HCT116 (cell line): ENCODE results near the gene ABCA3. TPM values are rescaled to one million over a fixed set of nuclear protein-coding genes. Genes with fewer than 3 reads are reported as not detected.

Source experiments
- ATAC-seq: fragments of 200-7000 bp; cut with Tn5 transposase; 2 replicates; pipeline ENCODE4 v1.9.1; 2020; ENCODE audit warnings: mild to moderate bottlenecking, moderate library complexity
- BruUV-seq: library from RNA; stranded (reverse); fragments of 400-500 nt; replicated peaks from 2 replicates; lab custom pipeline; 2021; lab: Mats Ljungman, UMichigan
- CTCF ChIA-PET: fragments of 300-600 bp; sonication (Branson Sonifier 250); formaldehyde crosslinking; loops from one replicate; lab custom pipeline; 2021; ENCODE audit warnings: antibody characterized with exemption; lab: Charles Lee
- POLR2A ChIA-PET: fragments of 300-600, 350-600 bp; sonication (Branson Sonifier 250); formaldehyde crosslinking; loops from one replicate; lab custom pipeline; 2021; ENCODE audit warnings: antibody characterized with exemption; lab: Charles Lee
- RAD21 ChIA-PET, 2 experiments: fragments of 300-600 bp; sonication (Branson Sonifier 250); formaldehyde crosslinking; loops; one replicate each; lab custom pipeline; 2023; ENCODE audit warnings: low total read pairs in 2 of 2; ENCODE audit not compliant: uncharacterized antibody in 2 of 2, unreplicated experiment in 2 of 2, low non-redundant PET in 1 of 2; lab: Charles Lee
- DNase-seq: peaks from one replicate; pipeline ENCODE4 v3.0.0-alpha.2; 2010; ENCODE audit warnings: low read depth, low spot score
- H2AFZ ChIP-seq: fragments of 200-600 bp; shearing (Covaris generic), sonication (generic); 2 replicates; pipeline ENCODE4 v1.6.1; 2017; ENCODE audit warnings: low read depth, mixed run types, mixed read lengths, antibody characterized with exemption, low read length; ENCODE audit not compliant: poor library complexity, severe bottlenecking
- H3K27ac ChIP-seq: 2 replicates; pipeline ENCODE4 v1.5.1; 2012; ENCODE audit warnings: low read depth, low read length
- H3K27me3 ChIP-seq: fragments of 200-600 bp; sonication (generic); 2 replicates; pipeline ENCODE4 v1.6.1; 2016; ENCODE audit warnings: mixed run types, low read length, mixed read lengths; ENCODE audit not compliant: insufficient read depth
- H3K36me3 ChIP-seq, 2 experiments: fragments of 200-500 bp in 1 of 2; fragments of 200-600 bp in 1 of 2; sonication (Bioruptor generic) in 1 of 2; sonication (generic) in 1 of 2; 2 replicates each; pipeline versions ENCODE4 v1.5.1 to v1.6.1; 2014 to 2016; ENCODE audit warnings: low read length in 2 of 2, inconsistent platforms in 1 of 2, mixed read lengths in 1 of 2, mixed run types in 1 of 2; ENCODE audit not compliant: insufficient read depth in 2 of 2, control insufficient read depth in 1 of 2
- H3K4me1 ChIP-seq, 2 experiments: fragments of 200-600 bp in 1 of 2; sonication (generic) in 1 of 2; 2 replicates each; pipeline versions ENCODE4 v1.5.1 to v1.6.1; 2012 to 2017; ENCODE audit warnings: low read length in 2 of 2, inconsistent platforms in 1 of 2, mild to moderate bottlenecking in 1 of 2, mixed read lengths in 1 of 2, mixed run types in 1 of 2, moderate library complexity in 1 of 2; ENCODE audit not compliant: insufficient read depth in 2 of 2, control insufficient read depth in 1 of 2
- H3K4me2 ChIP-seq: fragments of 200-600 bp; sonication (generic); 2 replicates; pipeline ENCODE4 v1.6.1; 2017; ENCODE audit warnings: mixed run types, low read length, mixed read lengths
- H3K4me3 ChIP-seq, 2 experiments: fragments of 200-600 bp in 1 of 2; sonication (generic) in 1 of 2; replicated peaks in 1 of 2; 2 replicates each; pipeline ENCODE4 v1.5.1; 2011 to 2016; ENCODE audit warnings: low read length in 2 of 2, control low read depth in 1 of 2, low read depth in 1 of 2, mild to moderate bottlenecking in 1 of 2, mixed read lengths in 1 of 2, mixed run types in 1 of 2
- H3K79me2 ChIP-seq: fragments of 200-600 bp; sonication (generic); 2 replicates; pipeline ENCODE4 v1.6.1; 2017; ENCODE audit warnings: mild to moderate bottlenecking, mixed run types, low read length, moderate library complexity, mixed read lengths; ENCODE audit not compliant: insufficient read depth
- H3K9ac ChIP-seq: fragments of 200-600 bp; sonication (generic); 2 replicates; pipeline ENCODE4 v1.6.1; 2016; ENCODE audit warnings: low read length, mixed read lengths
- H3K9me2 ChIP-seq: fragments of 200-600 bp; sonication (generic), shearing (Covaris generic); 2 replicates; pipeline ENCODE4 v1.6.1; 2017; ENCODE audit warnings: mixed run types, mild to moderate bottlenecking, moderate library complexity; ENCODE audit not compliant: insufficient read depth
- H3K9me3 ChIP-seq, 2 experiments: fragments of 200-500 bp in 1 of 2; fragments of 200-600 bp in 1 of 2; sonication (Bioruptor generic) in 1 of 2; sonication (generic) in 1 of 2; 2 replicates each; pipeline ENCODE4 v1.6.1; 2014 to 2017; ENCODE audit warnings: low read length in 2 of 2, mixed read lengths in 2 of 2, inconsistent platforms in 1 of 2, low read depth in 1 of 2, mild to moderate bottlenecking in 1 of 2, mixed run types in 1 of 2, moderate library complexity in 1 of 2; ENCODE audit not compliant: control insufficient read depth in 1 of 2, insufficient read depth in 1 of 2
- H4K20me1 ChIP-seq: fragments of 200-600 bp; sonication (generic), shearing (Covaris generic); 2 replicates; pipeline ENCODE4 v1.6.1; 2017; ENCODE audit warnings: mixed run types, mild to moderate bottlenecking, moderate library complexity; ENCODE audit not compliant: insufficient read depth
- CEBPB ChIP-seq: IDR thresholded peaks from 2 replicates; pipeline ENCODE4 v1.6.1; 2012; ENCODE audit warnings: low read depth
- ELF1 ChIP-seq: IDR thresholded peaks from 2 replicates; pipeline ENCODE4 v1.6.1; 2012; ENCODE audit warnings: low read depth, borderline replicate concordance
- EZH2 ChIP-seq: fragments of 200-600 bp; sonication (generic); IDR thresholded peaks from 2 replicates; pipeline ENCODE4 v1.6.1; 2017; ENCODE audit warnings: antibody characterized with exemption, mixed run types
- EZH2phosphoT487 ChIP-seq: fragments of 200-600 bp; IDR thresholded peaks from 2 replicates; pipeline ENCODE4 v1.6.1; 2018; ENCODE audit warnings: antibody characterized with exemption, borderline replicate concordance
- JUND ChIP-seq: IDR thresholded peaks from 2 replicates; pipeline ENCODE4 v1.6.1; 2012
- POLR2A ChIP-seq: IDR thresholded peaks from 2 replicates; pipeline ENCODE4 v1.7.0; 2011; ENCODE audit warnings: borderline replicate concordance; ENCODE audit not compliant: insufficient read depth, insufficient read length; ENCODE audit errors: extremely low read depth
- POLR2AphosphoS5 ChIP-seq: IDR thresholded peaks from 2 replicates; pipeline ENCODE4 v1.6.1; 2011; ENCODE audit warnings: mild to moderate bottlenecking, low read depth, low read length, moderate library complexity
- SIN3A ChIP-seq: IDR thresholded peaks from 2 replicates; pipeline ENCODE4 v1.6.1; 2012; ENCODE audit warnings: low read depth
- SP1 ChIP-seq: IDR thresholded peaks from 2 replicates; pipeline ENCODE4 v1.6.1; 2012; ENCODE audit warnings: low read depth
- SRF ChIP-seq: IDR thresholded peaks from 2 replicates; pipeline ENCODE4 v1.6.1; 2012; ENCODE audit warnings: low read depth
- ZFX ChIP-seq: fragments of 450-650 bp; IDR thresholded peaks from 2 replicates; pipeline ENCODE4 v1.6.1; 2017
- ZNF274 ChIP-seq: fragments of 200-500 bp; sonication (Bioruptor generic); IDR thresholded peaks from 2 replicates; pipeline ENCODE4 v1.6.1; 2014; ENCODE audit warnings: mild to moderate bottlenecking, low read depth, low read length, inconsistent platforms
- intact Hi-C: fragments of 100-400 bp; cut with micrococcal nuclease; formaldehyde crosslinking; loops from 2 replicates; pipeline ENCODE4 v1.10.0; 2022
- total RNA-seq: library from RNA; stranded (reverse); gene quantifications from one replicate; pipeline ENCODE4 v1.2.1, GENCODE V29; 2021; ENCODE audit not compliant: unreplicated experiment
- TF ChIP-seq, protein P1 (sequence below): IDR thresholded peaks from 2 replicates; pipeline ENCODE4 v1.6.1; 2011; ENCODE audit warnings: mild to moderate bottlenecking, low read length, moderate library complexity; ENCODE audit not compliant: insufficient replicate concordance; ENCODE audit errors: extremely low read depth
- TF ChIP-seq, protein P2 (sequence below): IDR thresholded peaks from 2 replicates; pipeline ENCODE4 v1.6.1; 2012; ENCODE audit warnings: low read depth

The ABCA3 gene
- total RNA-seq, 1 experiment from 2014 or later = 5.4 TPM

DNA sequence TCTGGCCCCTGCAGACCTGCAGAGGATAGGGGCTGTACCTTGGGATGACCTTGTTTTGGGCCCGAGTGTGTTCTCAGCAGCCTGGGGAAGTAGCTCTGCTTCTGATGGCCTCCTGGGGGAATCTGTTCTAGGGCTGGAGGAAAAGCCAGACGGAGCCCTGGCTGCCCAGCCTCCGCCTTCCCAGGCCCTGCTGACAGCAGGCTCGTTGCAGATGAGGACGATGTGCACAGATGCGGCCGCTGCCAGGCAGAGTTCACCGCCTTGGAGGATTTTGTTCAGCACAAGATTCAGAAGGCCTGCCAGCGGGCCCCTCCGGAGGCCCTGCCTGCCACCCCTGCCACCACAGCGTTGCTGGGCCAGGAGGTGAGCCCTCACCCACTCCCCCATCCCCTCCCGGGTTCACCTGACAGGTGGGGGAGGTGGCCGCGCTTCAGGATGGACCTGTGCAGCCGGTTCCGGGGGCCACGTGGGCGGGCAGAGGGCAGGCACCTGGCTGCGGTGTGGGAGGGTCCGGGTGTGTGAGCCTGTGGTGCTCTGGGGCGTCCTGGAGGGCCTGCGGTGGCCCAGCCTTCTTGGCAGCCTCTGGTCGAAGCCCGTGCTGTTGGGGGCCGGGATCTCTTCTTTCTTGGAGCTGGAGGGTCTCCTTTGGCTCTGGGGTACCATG is 112.2 kb downstream of the ABCA3 start (continued):
- TF ChIP-seq, protein P1, sequence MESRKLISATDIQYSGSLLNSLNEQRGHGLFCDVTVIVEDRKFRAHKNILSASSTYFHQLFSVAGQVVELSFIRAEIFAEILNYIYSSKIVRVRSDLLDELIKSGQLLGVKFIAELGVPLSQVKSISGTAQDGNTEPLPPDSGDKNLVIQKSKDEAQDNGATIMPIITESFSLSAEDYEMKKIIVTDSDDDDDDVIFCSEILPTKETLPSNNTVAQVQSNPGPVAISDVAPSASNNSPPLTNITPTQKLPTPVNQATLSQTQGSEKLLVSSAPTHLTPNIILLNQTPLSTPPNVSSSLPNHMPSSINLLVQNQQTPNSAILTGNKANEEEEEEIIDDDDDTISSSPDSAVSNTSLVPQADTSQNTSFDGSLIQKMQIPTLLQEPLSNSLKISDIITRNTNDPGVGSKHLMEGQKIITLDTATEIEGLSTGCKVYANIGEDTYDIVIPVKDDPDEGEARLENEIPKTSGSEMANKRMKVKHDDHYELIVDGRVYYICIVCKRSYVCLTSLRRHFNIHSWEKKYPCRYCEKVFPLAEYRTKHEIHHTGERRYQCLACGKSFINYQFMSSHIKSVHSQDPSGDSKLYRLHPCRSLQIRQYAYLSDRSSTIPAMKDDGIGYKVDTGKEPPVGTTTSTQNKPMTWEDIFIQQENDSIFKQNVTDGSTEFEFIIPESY = no peak
- TF ChIP-seq ZNF274 = no peak
- TF ChIP-seq JUND = no peak
- no peak for TF ChIP-seq POLR2AphosphoS5
- TF ChIP-seq POLR2A = no peak
- TF ChIP-seq CEBPB = no peak
- TF ChIP-seq SIN3A = no peak

- Histone ChIP-seq H3K27me3 (no peaks in the 10 kb centered on the region), H3K9me2 (no peaks in the 10 kb centered on the region), H3K9ac (no peak overlapping the region), H3K4me3 (no peak overlapping the region), H3K9me3 (no peaks in the 10 kb centered on the region), H3K79me2 (peaks cover 63% of the 10 kb centered on the region), H3K27ac (peak overlapping the region; percentile 97; the same call in 1 of the 2 replicates), H3K4me1 (peaks cover 25 to 30% of the 10 kb centered on the region in 2 experiments), H2AFZ (no peak overlapping the region), H4K20me1 (no peaks in the 10 kb centered on the region; the same call in 1 of the 2 replicates), H3K4me2 (peak overlapping the region; percentile 75), H3K36me3 (peaks cover 9 to 16% of the 10 kb centered on the region in 2 experiments; a peak in 3 of 4 replicates)
- DNase-seq (no peak), ATAC-seq (no peak)
- ChIA-PET POLR2A (interaction anchor here (1.1 to 1.4 kb wide), 3 partner anchors 12 to 32 kb away, joined by 4 to 6 read pairs (median 5); partner anchors contain the start of gene ECI1), RAD21 (interaction anchor here in 1 of 2 experiments (0.6 to 1.1 kb wide), 2 partner anchors 31 to 32 kb away, joined by 3 read pairs; no protein-coding TSS in a partner anchor), CTCF (no interaction called here)
- intact Hi-C loops = no loop called here
- no peak for TF ChIP-seq SRF
- TF ChIP-seq, protein P2, sequence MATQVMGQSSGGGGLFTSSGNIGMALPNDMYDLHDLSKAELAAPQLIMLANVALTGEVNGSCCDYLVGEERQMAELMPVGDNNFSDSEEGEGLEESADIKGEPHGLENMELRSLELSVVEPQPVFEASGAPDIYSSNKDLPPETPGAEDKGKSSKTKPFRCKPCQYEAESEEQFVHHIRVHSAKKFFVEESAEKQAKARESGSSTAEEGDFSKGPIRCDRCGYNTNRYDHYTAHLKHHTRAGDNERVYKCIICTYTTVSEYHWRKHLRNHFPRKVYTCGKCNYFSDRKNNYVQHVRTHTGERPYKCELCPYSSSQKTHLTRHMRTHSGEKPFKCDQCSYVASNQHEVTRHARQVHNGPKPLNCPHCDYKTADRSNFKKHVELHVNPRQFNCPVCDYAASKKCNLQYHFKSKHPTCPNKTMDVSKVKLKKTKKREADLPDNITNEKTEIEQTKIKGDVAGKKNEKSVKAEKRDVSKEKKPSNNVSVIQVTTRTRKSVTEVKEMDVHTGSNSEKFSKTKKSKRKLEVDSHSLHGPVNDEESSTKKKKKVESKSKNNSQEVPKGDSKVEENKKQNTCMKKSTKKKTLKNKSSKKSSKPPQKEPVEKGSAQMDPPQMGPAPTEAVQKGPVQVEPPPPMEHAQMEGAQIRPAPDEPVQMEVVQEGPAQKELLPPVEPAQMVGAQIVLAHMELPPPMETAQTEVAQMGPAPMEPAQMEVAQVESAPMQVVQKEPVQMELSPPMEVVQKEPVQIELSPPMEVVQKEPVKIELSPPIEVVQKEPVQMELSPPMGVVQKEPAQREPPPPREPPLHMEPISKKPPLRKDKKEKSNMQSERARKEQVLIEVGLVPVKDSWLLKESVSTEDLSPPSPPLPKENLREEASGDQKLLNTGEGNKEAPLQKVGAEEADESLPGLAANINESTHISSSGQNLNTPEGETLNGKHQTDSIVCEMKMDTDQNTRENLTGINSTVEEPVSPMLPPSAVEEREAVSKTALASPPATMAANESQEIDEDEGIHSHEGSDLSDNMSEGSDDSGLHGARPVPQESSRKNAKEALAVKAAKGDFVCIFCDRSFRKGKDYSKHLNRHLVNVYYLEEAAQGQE = no peak
- TF ChIP-seq EZH2 = no peak
- no peak for TF ChIP-seq POLR2AphosphoS5
- no peak for TF ChIP-seq SP1
- TF ChIP-seq, protein P1 = no peak
- TF ChIP-seq ELF1 = no peak
- no peak for TF ChIP-seq EZH2phosphoT487
- no peak for TF ChIP-seq ZFX
- TF ChIP-seq, all 23 proteins: peak for 0
- no TSS peak for BruUV-seq
Observed at GRCh38 chr16:2226918-2227317, 113.6 kb downstream of the ABCA3 start.
